CD4-positive, alpha-beta T cell treated with Interleukin-15 for 4 hours (primary cell): ENCODE results near the gene JAKMIP2.
"Not testable (repeated sequence)": the region's sequence is repeated elsewhere in the genome, so short reads cannot be mapped to it uniquely, and the experiment has no call there.

Source experiments
- DNase-seq: peaks from one replicate; pipeline ENCODE4 v3.0.0-alpha.2; 2020; ENCODE audit warnings: low spot score

Gene JAKMIP2

GRCh38 chr5:147746986-147747385 is 35.5 kb downstream of the JAKMIP2 start:
- no peak for DNase-seq

- DNase-seq = no peak
These were observed 38.7 kb downstream of the JAKMIP2 start for GRCh38 chr5:147743678-147744374.

DNA sequence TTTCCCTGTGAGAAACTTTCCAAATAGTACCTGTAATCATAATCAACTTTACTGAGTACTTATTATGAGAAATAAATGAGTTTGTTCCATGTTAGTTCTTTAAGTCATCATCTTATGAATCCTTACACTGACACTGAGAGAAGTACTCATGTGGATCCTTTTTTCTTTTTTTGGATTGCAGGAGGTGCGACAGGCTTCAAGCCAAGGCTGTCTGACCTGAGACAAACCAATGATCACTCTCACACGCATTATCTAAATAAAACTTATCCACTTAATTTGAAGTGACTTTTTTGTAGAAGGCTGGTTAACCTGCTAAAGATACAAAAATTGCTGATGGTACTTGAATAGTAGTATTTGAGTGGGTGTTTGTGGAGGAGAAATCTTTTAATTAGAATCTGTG is 39.5 kb downstream of the JAKMIP2 start:
- DNase-seq = no peak

- no peak for DNase-seq
These were observed 40.4 kb downstream of the JAKMIP2 start for GRCh38 chr5:147742151-147742550.

GRCh38 chr5:147740864-147741263 is 41.7 kb downstream of the JAKMIP2 start:
- DNase-seq = no peak

DNA sequence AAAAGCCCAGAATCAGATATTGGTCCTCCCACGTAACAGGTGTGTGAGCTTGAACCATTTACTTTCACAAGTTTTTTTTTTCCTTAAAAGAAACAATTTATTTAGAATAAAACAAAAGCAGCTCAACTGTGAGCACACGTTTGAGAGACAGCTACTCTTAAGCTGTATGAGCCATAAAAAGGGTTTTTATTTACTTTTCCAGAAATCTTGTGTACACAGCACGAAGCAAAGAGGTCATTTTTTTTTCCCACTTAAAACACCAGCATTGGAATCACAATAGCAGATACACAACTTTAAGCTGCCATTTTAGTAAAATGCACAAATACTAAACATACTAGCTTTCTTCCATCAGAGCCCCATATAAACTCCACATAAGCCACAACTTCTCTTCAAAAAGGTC is 44.6 kb downstream of the JAKMIP2 start:
- no peak for DNase-seq

DNA sequence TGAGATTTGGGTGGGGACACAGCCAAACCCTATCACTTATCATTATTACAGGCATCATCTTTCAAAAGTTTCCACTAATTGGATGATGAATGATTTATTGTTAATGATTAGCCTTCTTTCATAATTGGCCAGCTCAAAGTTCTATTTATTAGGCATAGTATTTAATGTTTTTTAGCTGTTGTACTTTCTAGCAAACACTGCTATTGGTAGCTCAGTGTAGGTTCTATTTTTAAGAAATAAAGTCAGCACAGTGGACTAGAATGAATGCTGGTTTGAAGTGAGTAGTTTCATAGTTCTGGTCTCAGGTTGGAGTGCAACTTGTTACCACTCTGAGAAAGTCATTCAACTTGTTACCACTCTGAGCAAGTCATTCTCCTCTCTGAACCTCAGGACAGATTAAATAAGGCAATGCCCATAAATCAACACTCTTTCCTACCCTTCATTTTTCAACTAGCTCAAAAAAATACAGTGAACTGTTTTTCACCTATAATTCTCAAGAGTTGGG is 46.9 kb downstream of the JAKMIP2 start:
- no peak for DNase-seq

- DNase-seq = no peak
These were observed 47.6 kb downstream of the JAKMIP2 start for GRCh38 chr5:147734894-147735293.

GRCh38 chr5:147733075-147733474 is 49.5 kb downstream of the JAKMIP2 start:
- no peak for DNase-seq

GRCh38 chr5:147732291-147732883 is 50.1 kb downstream of the JAKMIP2 start:
- no peak for DNase-seq

DNA sequence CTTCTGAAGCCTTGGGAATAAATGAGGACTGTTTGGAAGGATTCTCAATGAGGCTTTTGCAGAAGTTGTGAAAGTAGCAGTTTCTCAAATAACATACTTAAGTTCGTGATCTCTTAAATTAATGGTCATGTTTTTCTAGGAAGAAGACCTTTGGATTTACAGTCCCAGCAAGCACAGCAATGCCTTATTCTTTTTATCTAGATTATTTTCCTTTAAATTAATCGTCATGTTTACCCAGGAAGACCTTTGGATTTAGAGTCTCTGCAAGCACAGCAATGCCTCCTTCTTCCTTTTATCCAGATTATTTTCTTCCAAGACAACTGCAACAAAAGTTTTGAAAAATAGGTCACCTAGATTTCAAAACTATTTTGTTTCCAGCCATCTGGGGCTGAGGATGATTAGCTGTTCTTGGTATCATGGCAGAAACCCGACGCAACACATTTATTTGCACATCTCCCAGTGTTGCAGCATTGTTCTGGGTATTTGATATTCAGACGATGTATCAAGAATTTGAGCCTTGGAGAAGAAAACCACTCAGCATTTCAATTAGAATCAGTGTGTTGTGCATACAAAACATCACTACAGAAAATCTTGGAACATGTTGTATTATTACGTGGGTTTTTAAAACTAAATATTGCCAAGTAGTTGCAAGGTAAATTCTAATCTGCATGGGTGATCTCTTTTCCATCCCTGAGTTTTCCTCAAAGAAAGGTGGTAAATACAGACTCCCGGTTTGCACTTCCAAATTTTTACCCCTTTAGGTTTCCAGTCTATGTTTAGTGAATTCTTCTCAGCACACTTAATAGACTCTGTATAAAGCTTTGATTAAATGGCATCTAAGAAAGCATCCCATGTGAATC is 50.9 kb downstream of the JAKMIP2 start:
- DNase-seq = no peak

DNA sequence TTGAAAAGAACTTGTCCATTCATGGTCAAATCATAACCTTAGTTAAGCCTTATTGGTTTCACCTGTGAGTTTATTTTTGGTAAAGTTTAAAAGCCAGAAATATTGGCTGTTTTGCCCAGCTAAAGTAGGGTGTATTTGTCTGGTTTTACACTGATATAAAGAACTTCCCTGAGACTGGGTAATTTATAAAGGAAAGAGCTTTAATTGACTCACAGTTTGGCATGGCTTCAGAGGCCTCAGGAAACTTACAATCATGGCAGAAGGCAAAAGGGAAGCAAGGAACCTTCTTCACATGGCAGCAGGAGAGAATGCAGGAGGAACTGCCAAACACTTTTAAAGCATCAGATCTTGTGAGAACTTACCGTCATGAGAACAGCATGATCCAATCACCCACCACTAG is 55.3 kb downstream of the JAKMIP2 start:
- DNase-seq = no peak

DNA sequence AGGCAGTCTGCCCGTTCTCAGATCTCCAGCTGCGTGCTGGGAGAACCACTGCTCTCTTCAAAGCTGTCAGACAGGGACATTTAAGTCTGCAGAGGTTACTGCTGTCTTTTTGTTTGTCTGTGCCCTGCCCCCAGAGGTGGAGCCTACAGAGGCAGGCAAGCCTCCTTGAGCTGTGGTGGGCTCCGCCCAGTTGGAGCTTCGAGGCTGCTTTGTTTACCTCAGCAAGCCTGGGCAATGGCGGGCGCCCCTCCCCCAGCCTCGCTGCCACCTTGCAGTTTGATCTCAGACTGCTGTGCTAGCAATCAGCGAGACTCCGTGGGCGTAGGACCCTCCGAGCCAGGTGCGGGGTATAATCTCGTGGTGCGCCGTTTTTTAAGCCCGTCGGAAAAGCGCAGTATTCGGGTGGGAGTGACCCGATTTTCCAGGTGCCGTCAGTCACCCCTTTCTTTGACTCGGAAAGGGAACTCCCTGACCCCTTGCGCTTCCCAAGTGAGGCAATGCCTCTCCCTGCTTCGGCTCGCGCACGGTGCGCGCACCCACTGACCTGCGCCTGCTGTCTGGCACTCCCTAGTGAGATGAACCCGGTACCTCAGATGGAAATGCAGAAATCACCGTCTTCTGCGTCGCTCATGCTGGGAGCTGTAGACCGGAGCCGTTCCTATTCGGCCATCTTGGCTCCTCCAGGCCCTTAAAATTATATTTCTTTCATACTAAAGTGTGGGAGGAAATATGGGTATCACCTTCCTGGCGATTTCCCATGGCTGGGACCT is 61.2 kb downstream of the JAKMIP2 start:
- not testable (repeated sequence) for DNase-seq

DNA sequence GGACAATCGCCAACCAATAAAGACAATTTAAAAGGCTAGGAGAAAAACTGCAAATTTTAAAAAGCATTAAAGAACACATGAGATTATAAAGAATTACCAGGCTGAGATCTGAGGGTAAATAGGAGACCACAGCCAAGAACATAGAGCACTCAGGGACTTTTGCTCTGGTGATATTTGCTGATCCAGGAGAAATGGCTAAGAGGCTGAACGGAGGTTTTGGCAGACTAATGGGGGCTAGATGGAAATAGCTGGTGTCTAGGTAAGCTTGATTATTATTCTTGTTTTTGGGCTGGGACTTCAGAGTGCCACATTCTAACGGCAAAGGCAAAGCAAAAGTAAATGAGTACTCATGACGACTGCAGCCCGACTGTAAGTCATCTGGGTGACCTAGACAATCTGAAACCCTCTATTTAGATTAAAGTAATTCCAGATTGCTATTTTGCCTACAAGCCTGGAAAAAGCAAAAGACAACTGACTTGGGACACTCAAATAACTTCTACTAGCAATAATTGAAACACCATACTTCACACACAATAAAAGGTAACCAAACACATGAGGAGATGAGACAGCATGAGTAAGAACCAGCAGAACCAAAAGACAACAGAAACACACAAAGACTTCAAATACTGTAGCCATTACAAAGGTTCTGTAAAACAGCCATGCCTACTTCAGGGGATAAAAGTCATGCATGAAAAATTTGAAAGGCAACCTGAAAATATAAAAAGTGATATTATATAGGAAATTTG is 68.8 kb downstream of the JAKMIP2 start:
- no peak for DNase-seq

DNA sequence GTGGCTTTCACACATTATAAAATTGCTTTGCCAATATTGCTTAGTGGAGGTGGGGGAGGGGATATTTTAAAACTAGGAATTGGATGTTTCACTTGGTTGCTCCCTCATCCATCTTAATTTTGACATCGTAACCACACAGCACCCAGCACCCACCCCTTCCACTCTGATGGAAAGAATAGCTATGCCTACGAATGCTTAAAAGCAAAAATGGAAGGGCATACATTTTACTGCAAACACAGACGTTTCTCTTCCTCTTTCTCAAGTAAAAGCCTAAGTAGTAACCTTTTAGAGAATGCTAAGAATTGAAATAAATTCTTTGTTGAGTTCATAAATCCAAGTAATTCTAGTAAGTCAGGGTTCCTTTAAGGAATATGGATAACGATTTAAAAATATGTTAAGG is 69.9 kb downstream of the JAKMIP2 start:
- no peak for DNase-seq

DNA sequence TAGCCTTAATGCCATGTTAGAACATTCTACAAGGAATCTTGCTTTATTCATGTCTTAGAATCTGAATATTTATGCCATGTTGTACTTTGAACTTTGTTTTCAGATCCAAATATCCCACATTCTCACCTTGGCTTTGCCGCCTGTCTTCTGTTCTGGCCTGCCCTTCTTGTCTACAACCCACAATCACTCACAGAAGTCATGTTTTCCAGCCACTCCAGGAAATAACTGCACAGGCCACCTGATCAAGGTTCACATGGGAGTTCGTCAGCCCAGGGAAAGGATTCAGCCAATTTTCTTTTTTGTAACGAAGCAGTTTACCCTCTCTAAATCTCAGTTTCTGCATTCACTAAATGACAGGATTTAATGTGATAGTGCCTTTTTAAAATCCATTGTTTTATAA is 70.5 kb downstream of the JAKMIP2 start:
- DNase-seq = no peak

GRCh38 chr5:147711019-147711418 is 71.5 kb downstream of the JAKMIP2 start:
- no peak for DNase-seq

GRCh38 chr5:147708708-147709107 is 73.8 kb downstream of the JAKMIP2 start:
- no peak for DNase-seq

- DNase-seq = no peak
These were observed 78.0 kb downstream of the JAKMIP2 start for GRCh38 chr5:147704544-147704943.

DNA sequence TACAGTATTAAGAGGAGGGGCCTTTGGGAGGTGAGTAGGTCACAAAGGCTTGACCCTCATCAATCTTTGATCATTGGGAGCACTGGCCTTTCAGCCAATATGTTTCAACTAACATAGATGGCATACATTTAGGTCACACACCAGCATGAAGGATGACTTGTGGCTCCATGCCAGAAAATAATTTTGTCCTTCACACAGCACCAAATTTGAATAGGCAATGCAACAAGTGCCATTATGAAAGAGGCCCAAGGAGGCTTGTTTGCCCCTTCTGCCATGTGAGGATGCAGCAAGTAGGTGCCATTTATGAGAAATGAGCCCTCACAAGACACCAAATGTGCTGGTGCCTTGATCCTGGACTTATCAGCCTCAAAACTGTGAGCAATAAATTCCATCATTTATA is 81.1 kb downstream of the JAKMIP2 start:
- no peak for DNase-seq

- no peak for DNase-seq
These were observed 82.9 kb downstream of the JAKMIP2 start for GRCh38 chr5:147699496-147700088.
